NOMO-1 (cell line): ENCODE measurements around the gene PEAK3.

ENCODE experiments used
- DNase-seq, 2 experiments: peaks; one replicate each; lab custom pipeline; 2025; ENCODE audit not compliant: unreplicated experiment in 2 of 2; lab: John Stamatoyannopoulos, UW

Gene PEAK3

DNA sequence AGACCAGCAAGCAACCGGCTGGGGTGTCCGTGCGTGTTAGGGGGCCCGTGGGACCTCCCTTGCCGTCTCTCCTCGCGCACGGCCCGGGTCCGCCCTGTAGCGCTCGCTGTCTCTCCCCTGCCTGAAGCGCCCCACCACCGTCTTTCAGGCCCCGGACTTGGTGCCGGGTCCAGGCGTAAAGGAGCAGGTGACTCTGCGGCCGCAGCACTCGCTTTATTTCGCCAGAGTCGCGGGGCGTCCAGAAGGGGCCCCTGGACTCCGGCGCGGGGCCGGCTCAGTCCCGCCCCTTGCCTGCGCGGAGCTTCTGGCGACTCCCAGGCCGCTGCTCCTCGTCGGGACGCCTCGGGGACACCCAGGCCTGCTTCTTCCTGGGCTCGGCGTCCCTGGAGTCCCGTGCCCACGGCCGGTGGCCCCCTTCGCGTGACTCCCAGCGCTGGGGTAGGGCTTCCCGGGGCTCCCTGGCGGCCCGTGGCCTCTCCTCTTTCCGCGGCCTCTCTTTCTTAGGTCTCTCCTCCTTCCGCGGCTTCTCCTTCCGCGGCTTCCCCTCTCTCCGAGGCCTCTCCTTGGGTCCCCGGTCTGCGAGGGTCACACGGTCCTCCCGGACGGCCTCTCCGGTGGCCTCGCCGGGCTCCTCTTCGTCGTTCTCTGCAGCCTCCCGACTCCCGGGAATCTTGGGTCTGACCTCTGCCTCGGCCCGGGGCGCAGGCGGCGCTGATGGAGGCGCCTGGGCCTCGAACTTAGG lies 29.7 kb downstream of the PEAK3 start:
- peak in 1 of 2 experiments; percentile 29 for DNase-seq

- no peak for DNase-seq
Observed at GRCh38 chr19:2251106-2252054, 30.6 kb downstream of the PEAK3 start.

- no peak for DNase-seq
Observed at GRCh38 chr19:2250766-2251105, 31.2 kb downstream of the PEAK3 start.

GRCh38 chr19:2249880-2250765 lies 31.9 kb downstream of the PEAK3 start:
- DNase-seq: no peak

GRCh38 chr19:2249010-2249866 lies 32.7 kb downstream of the PEAK3 start, which contains the start of gene AMH:
AMH (plus strand) TSS chr19:2249323; CDS start chr19:2249333, 10 bp downstream.
- no peak for DNase-seq

GRCh38 chr19:2248136-2249009 lies 33.6 kb downstream of the PEAK3 start:
- no peak for DNase-seq

- DNase-seq: no peak
Observed at GRCh38 chr19:2247433-2248101, 34.4 kb downstream of the PEAK3 start.

- DNase-seq: no peak
Observed at GRCh38 chr19:2246801-2247361, 35.1 kb downstream of the PEAK3 start.

DNA sequence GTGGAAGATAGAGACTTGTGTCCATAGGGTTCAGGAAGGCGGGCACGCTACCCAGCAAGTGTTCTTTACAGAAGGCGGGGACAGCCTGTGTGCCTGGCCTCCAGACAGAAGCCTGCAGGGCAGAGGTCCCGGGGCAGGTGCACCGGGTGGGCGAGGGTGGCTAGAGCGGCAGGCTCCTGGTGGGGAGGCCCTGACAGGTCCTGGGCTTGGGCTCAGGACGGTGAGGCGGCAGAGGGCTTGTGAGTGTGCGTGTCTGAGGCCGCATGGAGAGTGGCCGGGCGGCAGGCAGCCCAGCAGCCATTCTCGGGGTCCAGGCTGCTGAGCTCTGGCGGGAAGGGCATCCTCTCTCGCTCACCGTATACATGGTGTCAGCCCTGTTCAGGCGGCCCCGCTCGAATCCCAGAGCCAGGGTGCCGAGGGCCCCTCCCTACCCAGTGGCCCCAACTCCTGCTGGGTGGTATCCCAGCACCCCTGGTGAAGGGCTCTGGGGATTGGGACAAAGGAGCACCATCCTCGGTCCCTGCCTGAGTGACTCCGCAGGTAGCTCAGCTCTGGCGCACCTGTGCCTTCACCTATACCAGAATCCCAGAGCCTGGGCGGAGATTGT lies 35.9 kb downstream of the PEAK3 start:
- DNase-seq: no peak

- no peak for DNase-seq
Observed at GRCh38 chr19:2245273-2245672, 36.7 kb downstream of the PEAK3 start.

DNA sequence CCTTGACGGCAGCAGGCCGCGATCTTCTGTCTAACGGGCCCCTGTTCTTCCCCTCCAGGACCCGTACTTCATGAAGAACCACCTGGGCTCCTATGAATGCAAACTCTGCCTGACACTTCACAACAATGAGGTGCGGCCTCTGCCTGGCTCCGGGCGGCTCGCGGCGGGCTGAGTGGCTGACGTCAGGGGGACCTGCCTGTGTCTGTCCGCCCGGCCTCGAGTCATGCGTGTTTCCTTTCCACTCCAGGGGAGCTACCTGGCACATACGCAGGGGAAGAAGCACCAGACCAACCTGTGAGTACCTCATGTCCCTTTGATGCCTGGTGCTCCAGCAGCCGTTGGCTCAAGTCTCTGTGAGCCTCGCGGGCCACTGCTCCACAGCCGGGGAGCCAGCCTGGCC lies 37.5 kb downstream of the PEAK3 start:
- DNase-seq: no peak

GRCh38 chr19:2244125-2244411 lies 37.9 kb downstream of the PEAK3 start:
- DNase-seq: no peak

GRCh38 chr19:2243274-2244124 lies 38.5 kb downstream of the PEAK3 start:
- DNase-seq: no peak

DNA sequence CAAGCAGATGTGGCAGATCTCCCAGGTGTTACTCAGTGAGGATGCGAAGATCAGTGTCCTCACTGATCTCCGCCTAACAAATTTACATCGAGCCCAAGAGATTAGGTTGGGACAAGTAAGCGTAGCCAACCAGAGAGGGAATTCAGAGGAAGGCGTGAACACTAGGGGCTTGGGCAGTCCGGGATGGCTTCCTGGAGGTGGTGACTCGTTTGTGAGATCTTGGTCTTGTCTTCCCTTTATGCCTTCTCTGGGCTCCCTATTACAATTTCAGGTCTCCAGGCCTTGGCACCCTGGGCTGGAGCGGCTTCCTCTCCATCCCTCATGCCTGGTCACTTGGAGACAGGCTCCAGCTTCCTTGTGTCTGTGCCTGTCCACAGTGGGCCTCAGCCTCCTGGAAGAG lies 39.2 kb downstream of the PEAK3 start:
- no peak for DNase-seq

DNA sequence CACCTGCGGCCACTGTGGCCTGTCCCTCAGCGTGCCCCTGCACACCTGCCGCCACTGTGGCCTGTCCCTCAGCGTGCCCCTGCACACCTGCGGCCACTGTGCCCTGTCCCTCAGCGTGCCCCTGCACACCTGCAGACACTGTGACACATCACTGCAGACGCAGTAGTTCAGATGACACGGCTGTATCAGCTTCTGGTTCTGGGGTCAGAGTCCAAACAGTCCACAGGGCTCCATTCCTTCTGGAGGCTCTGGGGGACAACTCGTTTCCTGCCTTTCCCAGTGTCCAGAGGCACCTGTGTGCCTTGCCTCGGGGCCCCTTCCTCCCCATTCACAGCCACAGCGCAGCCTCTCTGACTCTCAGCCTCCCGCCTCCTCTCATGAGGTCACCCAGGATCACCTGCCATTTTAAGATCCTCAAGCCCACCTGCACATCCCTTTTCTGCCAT lies 39.9 kb downstream of the PEAK3 start:
- DNase-seq: no peak

DNA sequence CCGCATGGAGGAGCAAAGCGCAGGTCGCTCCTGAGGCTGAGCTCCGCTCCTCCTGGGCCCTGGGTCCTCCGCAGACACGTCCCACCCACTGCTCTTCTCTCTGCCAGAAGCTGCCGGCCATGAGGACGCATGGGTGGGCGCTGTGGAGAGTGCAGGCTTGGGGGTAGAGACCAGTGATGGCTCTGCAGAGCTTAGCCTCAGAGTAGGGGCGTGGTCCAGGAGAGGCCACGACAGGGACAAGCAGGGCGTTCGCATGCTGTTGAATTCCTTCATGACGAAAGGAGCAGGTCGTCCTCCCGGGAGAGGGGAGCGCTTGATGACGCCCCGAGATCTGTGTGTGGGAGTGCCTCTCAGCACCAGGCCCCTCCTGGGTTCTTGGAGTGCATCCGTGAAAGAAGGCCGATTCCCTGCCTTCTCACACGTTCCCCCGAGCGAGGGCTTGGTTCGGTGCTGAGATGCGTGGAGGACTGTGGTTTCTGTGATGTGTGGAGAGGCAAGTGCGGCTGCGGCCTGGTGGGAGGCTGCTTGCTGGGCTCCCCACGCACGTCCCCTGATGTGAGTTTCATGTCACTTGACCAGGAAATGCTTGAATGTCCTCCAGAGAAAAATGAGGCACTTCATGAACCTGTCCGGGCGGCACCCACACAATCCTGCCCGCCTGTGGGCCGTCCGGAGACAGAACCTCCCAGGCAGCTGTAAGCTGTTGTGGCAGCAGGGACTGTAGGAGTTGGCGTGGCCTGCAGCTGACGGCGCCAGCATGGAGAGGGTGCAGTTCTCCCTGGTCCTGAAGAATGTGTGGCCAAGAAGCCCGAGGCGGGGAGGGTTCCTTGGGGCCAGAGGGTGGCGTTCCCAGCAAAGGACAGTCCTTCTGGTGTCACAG lies 40.9 kb downstream of the PEAK3 start:
- no peak for DNase-seq
